DOHH2 (cell line): ENCODE data around the gene NLE1.

ENCODE experiments used
- H3F3A ChIP-seq: fragments of 200-600 bp; sonication (generic), shearing (Covaris generic); 2 replicates; pipeline ENCODE4 v1.6.0; 2016; ENCODE audit warnings: antibody characterized with exemption, mild to moderate bottlenecking; ENCODE audit not compliant: control insufficient read depth, insufficient read depth
- H3K27ac ChIP-seq: fragments of 200-600 bp; sonication (generic); 2 replicates; pipeline ENCODE4 v1.5.1; 2014; ENCODE audit warnings: low read depth, mild to moderate bottlenecking, low read length, moderate library complexity
- H3K27me3 ChIP-seq: fragments of 200-600 bp; sonication (generic); 2 replicates; pipeline ENCODE4 v1.6.1; 2014; ENCODE audit warnings: mild to moderate bottlenecking, low read length, mixed read lengths; ENCODE audit not compliant: control insufficient read depth
- H3K36me3 ChIP-seq: fragments of 200-600 bp; sonication (generic); 2 replicates; pipeline ENCODE4 v1.6.1; 2014; ENCODE audit warnings: mild to moderate bottlenecking, low read length, moderate library complexity, mixed read lengths; ENCODE audit not compliant: control insufficient read depth
- H3K4me1 ChIP-seq: fragments of 200-600 bp; sonication (generic); 2 replicates; pipeline ENCODE4 v1.6.1; 2014; ENCODE audit warnings: mild to moderate bottlenecking, low read length, mixed read lengths; ENCODE audit not compliant: control insufficient read depth
- H3K4me2 ChIP-seq: fragments of 200-600 bp; sonication (generic); 2 replicates; pipeline ENCODE4 v1.6.0; 2014; ENCODE audit warnings: mild to moderate bottlenecking, low read length, moderate library complexity
- H3K4me3 ChIP-seq: fragments of 200-600 bp; sonication (generic); 2 replicates; pipeline ENCODE4 v1.5.1; 2014; ENCODE audit warnings: mild to moderate bottlenecking, low read length, mixed read lengths
- H3K79me2 ChIP-seq: fragments of 200-600 bp; sonication (generic); 2 replicates; pipeline ENCODE4 v1.6.1; 2014; ENCODE audit warnings: mild to moderate bottlenecking, low read length, mixed read lengths; ENCODE audit not compliant: control insufficient read depth
- H3K9me2 ChIP-seq: fragments of 200-600 bp; sonication (generic); replicated peaks from 2 replicates; pipeline ENCODE4 v1.6.1; 2014; ENCODE audit warnings: mild to moderate bottlenecking, low read length, mixed read lengths; ENCODE audit not compliant: control insufficient read depth
- H3K9me3 ChIP-seq: fragments of 200-600 bp; sonication (generic); 2 replicates; pipeline ENCODE4 v1.6.1; 2014; ENCODE audit warnings: antibody characterized with exemption, low read length, mixed read lengths; ENCODE audit not compliant: control insufficient read depth, insufficient read depth
- H4K20me1 ChIP-seq: fragments of 200-600 bp; sonication (generic); 2 replicates; pipeline ENCODE4 v1.6.0; 2014; ENCODE audit warnings: low read depth, mild to moderate bottlenecking, antibody characterized with exemption, low read length, moderate library complexity; ENCODE audit not compliant: control insufficient read depth, insufficient read depth
- EZH2phosphoT487 ChIP-seq: fragments of 200-600 bp; sonication (generic); IDR thresholded peaks from 2 replicates; pipeline ENCODE4 v1.6.1; 2017; ENCODE audit warnings: borderline replicate concordance, mild to moderate bottlenecking, antibody characterized with exemption, low read length, moderate library complexity, mixed read lengths
- TF ChIP-seq, protein P1 (sequence below): fragments of 200-600 bp; sonication (generic); IDR thresholded peaks from one replicate; pipeline ENCODE4 v1.5.1; 2014; ENCODE audit warnings: antibody characterized with exemption, mild to moderate bottlenecking, low read depth, low read length; ENCODE audit not compliant: poor library complexity, severe bottlenecking

NLE1 gene

GRCh38 chr17:35083071-35083470, 59.0 kb downstream of the NLE1 start:
- Histone ChIP-seq H3K4me2 (peak overlapping the region; percentile 38), H3K27ac (no peak overlapping the region), H3K9me2 (no peaks in the 10 kb centered on the region), H4K20me1 (no peaks in the 10 kb centered on the region), H3K27me3 (no peaks in the 10 kb centered on the region), H3K36me3 (no peaks in the 10 kb centered on the region), H3K4me1 (peaks cover 38% of the 10 kb centered on the region), H3F3A (peaks cover 10% of the 10 kb centered on the region; the same call in 1 of the 2 replicates), H3K9me3 (no peaks in the 10 kb centered on the region), H3K4me3 (no peak overlapping the region), H3K79me2 (no peaks in the 10 kb centered on the region)
- no peak for TF ChIP-seq EZH2phosphoT487
- TF ChIP-seq, protein P1, sequence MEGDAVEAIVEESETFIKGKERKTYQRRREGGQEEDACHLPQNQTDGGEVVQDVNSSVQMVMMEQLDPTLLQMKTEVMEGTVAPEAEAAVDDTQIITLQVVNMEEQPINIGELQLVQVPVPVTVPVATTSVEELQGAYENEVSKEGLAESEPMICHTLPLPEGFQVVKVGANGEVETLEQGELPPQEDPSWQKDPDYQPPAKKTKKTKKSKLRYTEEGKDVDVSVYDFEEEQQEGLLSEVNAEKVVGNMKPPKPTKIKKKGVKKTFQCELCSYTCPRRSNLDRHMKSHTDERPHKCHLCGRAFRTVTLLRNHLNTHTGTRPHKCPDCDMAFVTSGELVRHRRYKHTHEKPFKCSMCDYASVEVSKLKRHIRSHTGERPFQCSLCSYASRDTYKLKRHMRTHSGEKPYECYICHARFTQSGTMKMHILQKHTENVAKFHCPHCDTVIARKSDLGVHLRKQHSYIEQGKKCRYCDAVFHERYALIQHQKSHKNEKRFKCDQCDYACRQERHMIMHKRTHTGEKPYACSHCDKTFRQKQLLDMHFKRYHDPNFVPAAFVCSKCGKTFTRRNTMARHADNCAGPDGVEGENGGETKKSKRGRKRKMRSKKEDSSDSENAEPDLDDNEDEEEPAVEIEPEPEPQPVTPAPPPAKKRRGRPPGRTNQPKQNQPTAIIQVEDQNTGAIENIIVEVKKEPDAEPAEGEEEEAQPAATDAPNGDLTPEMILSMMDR: no peak

DNA sequence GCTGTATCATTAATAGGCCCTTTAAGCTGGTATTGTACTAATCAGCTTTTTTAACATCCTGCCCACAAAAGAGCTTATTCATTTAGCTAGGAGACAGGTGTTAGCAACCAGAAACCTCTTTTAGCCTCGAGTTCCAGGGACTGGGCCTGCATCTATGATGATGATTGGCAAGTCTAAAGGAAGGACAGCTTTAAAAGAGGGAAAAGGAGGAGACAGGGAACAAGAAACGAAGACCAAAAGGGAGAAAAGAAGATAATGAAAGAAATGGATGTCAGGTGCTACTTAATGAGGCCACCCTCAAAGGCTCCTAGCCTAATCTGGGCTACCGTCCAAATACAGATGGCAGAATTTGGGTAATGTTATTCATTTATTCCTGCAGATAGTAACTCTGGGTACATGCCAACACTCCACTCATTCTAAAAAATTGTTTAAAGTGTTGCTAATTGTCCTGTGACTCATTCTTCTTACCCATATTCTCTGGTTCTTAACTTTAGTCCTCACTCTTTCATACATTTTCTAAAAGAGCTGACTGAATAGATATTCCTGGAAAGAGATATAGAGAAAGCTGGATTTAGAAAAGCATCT, 59.9 kb downstream of the NLE1 start:
- peak overlapping the region; percentile 38 for H3K4me2 ChIP-seq
- peaks cover 32% of the 10 kb centered on the region for H3K4me1 ChIP-seq
- H3K27me3 ChIP-seq: no peaks in the 10 kb centered on the region
- H3K4me3 ChIP-seq: no peak overlapping the region
- no peaks in the 10 kb centered on the region for H3K9me3 ChIP-seq
- no peaks in the 10 kb centered on the region for H3K9me2 ChIP-seq
- no peaks in the 10 kb centered on the region for H3K79me2 ChIP-seq
- TF ChIP-seq EZH2phosphoT487: no peak
- TF ChIP-seq, protein P1: no peak
- H3K36me3 ChIP-seq: no peaks in the 10 kb centered on the region
- H3F3A ChIP-seq: 0 out of 2 replicates have a peak, but pooled peaks cover 2% of the 10 kb centered on the region
- H3K27ac ChIP-seq: no peak overlapping the region
- H4K20me1 ChIP-seq: no peaks in the 10 kb centered on the region

GRCh38 chr17:35081638-35082037, 60.5 kb downstream of the NLE1 start:
- Histone ChIP-seq H4K20me1 (no peaks in the 10 kb centered on the region), H3K4me3 (no peak overlapping the region), H3K79me2 (no peaks in the 10 kb centered on the region), H3F3A (no peaks in the 10 kb centered on the region), H3K27ac (no peak overlapping the region), H3K36me3 (no peaks in the 10 kb centered on the region), H3K4me1 (peaks cover 32% of the 10 kb centered on the region), H3K4me2 (no peak overlapping the region; the same call in 1 of the 2 replicates), H3K27me3 (no peaks in the 10 kb centered on the region), H3K9me3 (no peaks in the 10 kb centered on the region), H3K9me2 (no peaks in the 10 kb centered on the region)
- no peak for TF ChIP-seq EZH2phosphoT487
- TF ChIP-seq, protein P1: no peak
